Measurements from ENCODE around the gene SLC25A41. TPM values are rescaled to one million over a fixed set of nuclear protein-coding genes. Genes with fewer than 3 reads are reported as not detected.
A peak's percentile ranks its signal among the peaks of the same experiment; 100 is the strongest.

Gene SLC25A41
- total and polyA plus RNA-seq, 9 of the 15 experiments (the other 6 are each of a cell fraction or from before 2014, with no cell fraction given): 0.08 to 4.2 (median 1.6) TPM

DNA sequence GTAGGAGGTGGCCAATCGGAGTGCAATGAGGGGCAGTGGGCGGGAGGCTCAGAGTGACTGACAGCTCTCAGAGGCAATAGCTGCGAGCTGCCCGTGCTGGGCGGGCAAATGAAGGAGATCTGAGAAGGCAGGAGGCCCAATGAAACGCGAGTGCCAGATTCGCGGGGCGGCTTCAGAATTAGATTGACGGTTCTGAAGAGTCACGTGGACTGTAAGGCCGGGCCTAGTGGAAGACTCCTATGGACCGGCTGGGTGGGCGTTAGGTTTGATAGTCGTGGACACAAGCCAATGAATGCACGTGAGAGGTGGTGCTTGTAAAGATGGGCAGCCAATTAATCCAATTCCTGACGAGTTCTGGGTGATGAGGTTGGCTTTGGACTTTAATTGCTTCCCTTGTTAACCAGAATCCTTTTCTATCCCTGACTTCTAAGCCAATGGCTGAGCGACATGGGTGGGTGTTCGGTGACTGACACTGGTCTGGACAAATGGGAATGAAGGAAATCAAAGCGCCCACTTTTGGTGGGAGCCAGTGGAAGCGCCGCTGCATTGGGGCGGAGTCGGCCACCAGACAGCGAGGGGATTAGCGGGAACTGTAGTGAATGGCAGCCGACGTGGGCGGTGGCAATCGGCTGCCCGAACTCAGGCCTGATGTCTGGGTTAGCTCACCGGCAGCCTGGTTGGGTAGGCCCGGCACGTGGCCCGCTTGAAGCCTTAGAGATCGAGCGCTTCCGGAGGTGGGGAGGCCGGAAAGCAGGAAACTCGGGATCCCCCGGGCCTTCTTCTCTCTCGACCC is 8.4 kb downstream of the SLC25A41 start (continued):
- peak; percentile 99 for TF ChIP-seq NFYB (IDR thresholded peaks at IDR 0.05; ENCODE audit: extremely low read depth, insufficient read length)
- TF ChIP-seq, protein P1, sequence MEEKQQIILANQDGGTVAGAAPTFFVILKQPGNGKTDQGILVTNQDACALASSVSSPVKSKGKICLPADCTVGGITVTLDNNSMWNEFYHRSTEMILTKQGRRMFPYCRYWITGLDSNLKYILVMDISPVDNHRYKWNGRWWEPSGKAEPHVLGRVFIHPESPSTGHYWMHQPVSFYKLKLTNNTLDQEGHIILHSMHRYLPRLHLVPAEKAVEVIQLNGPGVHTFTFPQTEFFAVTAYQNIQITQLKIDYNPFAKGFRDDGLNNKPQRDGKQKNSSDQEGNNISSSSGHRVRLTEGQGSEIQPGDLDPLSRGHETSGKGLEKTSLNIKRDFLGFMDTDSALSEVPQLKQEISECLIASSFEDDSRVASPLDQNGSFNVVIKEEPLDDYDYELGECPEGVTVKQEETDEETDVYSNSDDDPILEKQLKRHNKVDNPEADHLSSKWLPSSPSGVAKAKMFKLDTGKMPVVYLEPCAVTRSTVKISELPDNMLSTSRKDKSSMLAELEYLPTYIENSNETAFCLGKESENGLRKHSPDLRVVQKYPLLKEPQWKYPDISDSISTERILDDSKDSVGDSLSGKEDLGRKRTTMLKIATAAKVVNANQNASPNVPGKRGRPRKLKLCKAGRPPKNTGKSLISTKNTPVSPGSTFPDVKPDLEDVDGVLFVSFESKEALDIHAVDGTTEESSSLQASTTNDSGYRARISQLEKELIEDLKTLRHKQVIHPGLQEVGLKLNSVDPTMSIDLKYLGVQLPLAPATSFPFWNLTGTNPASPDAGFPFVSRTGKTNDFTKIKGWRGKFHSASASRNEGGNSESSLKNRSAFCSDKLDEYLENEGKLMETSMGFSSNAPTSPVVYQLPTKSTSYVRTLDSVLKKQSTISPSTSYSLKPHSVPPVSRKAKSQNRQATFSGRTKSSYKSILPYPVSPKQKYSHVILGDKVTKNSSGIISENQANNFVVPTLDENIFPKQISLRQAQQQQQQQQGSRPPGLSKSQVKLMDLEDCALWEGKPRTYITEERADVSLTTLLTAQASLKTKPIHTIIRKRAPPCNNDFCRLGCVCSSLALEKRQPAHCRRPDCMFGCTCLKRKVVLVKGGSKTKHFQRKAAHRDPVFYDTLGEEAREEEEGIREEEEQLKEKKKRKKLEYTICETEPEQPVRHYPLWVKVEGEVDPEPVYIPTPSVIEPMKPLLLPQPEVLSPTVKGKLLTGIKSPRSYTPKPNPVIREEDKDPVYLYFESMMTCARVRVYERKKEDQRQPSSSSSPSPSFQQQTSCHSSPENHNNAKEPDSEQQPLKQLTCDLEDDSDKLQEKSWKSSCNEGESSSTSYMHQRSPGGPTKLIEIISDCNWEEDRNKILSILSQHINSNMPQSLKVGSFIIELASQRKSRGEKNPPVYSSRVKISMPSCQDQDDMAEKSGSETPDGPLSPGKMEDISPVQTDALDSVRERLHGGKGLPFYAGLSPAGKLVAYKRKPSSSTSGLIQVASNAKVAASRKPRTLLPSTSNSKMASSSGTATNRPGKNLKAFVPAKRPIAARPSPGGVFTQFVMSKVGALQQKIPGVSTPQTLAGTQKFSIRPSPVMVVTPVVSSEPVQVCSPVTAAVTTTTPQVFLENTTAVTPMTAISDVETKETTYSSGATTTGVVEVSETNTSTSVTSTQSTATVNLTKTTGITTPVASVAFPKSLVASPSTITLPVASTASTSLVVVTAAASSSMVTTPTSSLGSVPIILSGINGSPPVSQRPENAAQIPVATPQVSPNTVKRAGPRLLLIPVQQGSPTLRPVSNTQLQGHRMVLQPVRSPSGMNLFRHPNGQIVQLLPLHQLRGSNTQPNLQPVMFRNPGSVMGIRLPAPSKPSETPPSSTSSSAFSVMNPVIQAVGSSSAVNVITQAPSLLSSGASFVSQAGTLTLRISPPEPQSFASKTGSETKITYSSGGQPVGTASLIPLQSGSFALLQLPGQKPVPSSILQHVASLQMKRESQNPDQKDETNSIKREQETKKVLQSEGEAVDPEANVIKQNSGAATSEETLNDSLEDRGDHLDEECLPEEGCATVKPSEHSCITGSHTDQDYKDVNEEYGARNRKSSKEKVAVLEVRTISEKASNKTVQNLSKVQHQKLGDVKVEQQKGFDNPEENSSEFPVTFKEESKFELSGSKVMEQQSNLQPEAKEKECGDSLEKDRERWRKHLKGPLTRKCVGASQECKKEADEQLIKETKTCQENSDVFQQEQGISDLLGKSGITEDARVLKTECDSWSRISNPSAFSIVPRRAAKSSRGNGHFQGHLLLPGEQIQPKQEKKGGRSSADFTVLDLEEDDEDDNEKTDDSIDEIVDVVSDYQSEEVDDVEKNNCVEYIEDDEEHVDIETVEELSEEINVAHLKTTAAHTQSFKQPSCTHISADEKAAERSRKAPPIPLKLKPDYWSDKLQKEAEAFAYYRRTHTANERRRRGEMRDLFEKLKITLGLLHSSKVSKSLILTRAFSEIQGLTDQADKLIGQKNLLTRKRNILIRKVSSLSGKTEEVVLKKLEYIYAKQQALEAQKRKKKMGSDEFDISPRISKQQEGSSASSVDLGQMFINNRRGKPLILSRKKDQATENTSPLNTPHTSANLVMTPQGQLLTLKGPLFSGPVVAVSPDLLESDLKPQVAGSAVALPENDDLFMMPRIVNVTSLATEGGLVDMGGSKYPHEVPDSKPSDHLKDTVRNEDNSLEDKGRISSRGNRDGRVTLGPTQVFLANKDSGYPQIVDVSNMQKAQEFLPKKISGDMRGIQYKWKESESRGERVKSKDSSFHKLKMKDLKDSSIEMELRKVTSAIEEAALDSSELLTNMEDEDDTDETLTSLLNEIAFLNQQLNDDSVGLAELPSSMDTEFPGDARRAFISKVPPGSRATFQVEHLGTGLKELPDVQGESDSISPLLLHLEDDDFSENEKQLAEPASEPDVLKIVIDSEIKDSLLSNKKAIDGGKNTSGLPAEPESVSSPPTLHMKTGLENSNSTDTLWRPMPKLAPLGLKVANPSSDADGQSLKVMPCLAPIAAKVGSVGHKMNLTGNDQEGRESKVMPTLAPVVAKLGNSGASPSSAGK (IDR thresholded peaks at IDR 0.05): peak; percentile 100
- TF ChIP-seq ZNF354B (CRISPR knock-in tag; IDR thresholded peaks at IDR 0.05): peak; percentile 57; the same call in 1 of the 2 replicates
- TF ChIP-seq, protein P2, sequence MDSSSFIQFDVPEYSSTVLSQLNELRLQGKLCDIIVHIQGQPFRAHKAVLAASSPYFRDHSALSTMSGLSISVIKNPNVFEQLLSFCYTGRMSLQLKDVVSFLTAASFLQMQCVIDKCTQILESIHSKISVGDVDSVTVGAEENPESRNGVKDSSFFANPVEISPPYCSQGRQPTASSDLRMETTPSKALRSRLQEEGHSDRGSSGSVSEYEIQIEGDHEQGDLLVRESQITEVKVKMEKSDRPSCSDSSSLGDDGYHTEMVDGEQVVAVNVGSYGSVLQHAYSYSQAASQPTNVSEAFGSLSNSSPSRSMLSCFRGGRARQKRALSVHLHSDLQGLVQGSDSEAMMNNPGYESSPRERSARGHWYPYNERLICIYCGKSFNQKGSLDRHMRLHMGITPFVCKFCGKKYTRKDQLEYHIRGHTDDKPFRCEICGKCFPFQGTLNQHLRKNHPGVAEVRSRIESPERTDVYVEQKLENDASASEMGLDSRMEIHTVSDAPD (CRISPR knock-in tag; IDR thresholded peaks at IDR 0.05): peak; percentile 28; the same call in 1 of the 2 replicates
- no peak for TF ChIP-seq HNRNPL (IDR thresholded peaks at IDR 0.05; ENCODE audit: low read depth, low read length)
- TF ChIP-seq CREB5 (CRISPR knock-in tag; IDR thresholded peaks at IDR 0.05): no peak
- no peak for TF ChIP-seq ZBTB26 (CRISPR knock-in tag; IDR thresholded peaks at IDR 0.05)
- peak; percentile 55; the same call in 1 of the 2 replicates for TF ChIP-seq CEBPG (CRISPR knock-in tag; IDR thresholded peaks at IDR 0.05)
- TF ChIP-seq CEBPG (tag; conservative IDR thresholded peaks at IDR 0.05 in 1 of 2, IDR thresholded peaks at IDR 0.05 in 1 of 2): no peak
